Bronchial epithelial cell (primary cell): ENCODE measurements around the gene EYS. TPM values are rescaled to one million over a fixed set of nuclear protein-coding genes. Genes with fewer than 3 reads are reported as not detected.
"Not testable (repeated sequence)": the region's sequence is repeated elsewhere in the genome, so short reads cannot be mapped to it uniquely, and the experiment has no call there.

Experiments
- DNase-seq: peaks from one replicate; pipeline ENCODE4 v3.0.0-alpha.2; 2010; ENCODE audit warnings: low read depth
- FAIRE-seq: peaks from 2 replicates; lab custom pipeline; 2011; peaks lifted over from hg19 to GRCh38; lab: Jason Lieb, UNC
- H3K27me3 ChIP-seq: 2 replicates; pipeline ENCODE4 v1.5.1; 2011; ENCODE audit warnings: low read length; ENCODE audit not compliant: control insufficient read depth, insufficient read depth
- H3K36me3 ChIP-seq: 2 replicates; pipeline ENCODE4 v1.5.1; 2011; ENCODE audit warnings: low read length; ENCODE audit not compliant: control insufficient read depth, insufficient read depth
- H3K4me3 ChIP-seq: 2 replicates; pipeline ENCODE4 v1.5.1; 2011; ENCODE audit warnings: mild to moderate bottlenecking, low read depth, low read length, control low read depth
- total RNA-seq: library from RNA; depleted of rRNA; stranded (reverse); fragments of >200 nt; gene quantifications from 2 replicates; pipeline ENCODE4 v1.2.1, GENCODE V29; 2014
- TF ChIP-seq, protein P1 (sequence below): IDR thresholded peaks from 2 replicates; pipeline ENCODE4 v1.5.1; 2011; ENCODE audit warnings: mild to moderate bottlenecking, moderate library complexity, low read length, control low read depth, inconsistent platforms; ENCODE audit not compliant: insufficient read depth, severe bottlenecking

Gene EYS
- total RNA-seq, 1 donor from 2014 or later, result 0.53 TPM

DNA sequence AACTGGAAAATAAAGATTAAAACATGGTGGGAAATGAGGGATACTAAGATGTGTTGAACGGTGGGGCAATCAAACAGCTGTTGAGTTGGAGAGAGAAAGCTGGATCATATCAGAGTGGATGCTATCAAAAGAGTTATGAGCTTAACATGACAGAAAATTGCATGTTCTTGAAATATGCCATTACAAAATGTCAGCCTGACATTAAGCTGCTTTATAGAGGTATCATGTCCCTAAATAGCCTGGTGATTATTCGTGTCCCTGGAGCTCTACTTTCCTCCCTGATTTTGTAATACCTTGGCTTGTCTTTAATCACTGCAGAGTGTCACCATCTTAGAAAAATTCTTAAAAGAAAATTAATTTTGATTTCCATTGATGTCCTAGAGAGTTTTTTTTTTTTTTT, 1848.3 kb downstream of the EYS start:
- FAIRE-seq, result no peak
- no peak for DNase-seq
- no peaks in the 10 kb centered on the region for H3K36me3 ChIP-seq
- TF ChIP-seq, protein P1, sequence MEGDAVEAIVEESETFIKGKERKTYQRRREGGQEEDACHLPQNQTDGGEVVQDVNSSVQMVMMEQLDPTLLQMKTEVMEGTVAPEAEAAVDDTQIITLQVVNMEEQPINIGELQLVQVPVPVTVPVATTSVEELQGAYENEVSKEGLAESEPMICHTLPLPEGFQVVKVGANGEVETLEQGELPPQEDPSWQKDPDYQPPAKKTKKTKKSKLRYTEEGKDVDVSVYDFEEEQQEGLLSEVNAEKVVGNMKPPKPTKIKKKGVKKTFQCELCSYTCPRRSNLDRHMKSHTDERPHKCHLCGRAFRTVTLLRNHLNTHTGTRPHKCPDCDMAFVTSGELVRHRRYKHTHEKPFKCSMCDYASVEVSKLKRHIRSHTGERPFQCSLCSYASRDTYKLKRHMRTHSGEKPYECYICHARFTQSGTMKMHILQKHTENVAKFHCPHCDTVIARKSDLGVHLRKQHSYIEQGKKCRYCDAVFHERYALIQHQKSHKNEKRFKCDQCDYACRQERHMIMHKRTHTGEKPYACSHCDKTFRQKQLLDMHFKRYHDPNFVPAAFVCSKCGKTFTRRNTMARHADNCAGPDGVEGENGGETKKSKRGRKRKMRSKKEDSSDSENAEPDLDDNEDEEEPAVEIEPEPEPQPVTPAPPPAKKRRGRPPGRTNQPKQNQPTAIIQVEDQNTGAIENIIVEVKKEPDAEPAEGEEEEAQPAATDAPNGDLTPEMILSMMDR, result no peak
- no peaks in the 10 kb centered on the region for H3K27me3 ChIP-seq
- H3K4me3 ChIP-seq, result no peak overlapping the region

DNA sequence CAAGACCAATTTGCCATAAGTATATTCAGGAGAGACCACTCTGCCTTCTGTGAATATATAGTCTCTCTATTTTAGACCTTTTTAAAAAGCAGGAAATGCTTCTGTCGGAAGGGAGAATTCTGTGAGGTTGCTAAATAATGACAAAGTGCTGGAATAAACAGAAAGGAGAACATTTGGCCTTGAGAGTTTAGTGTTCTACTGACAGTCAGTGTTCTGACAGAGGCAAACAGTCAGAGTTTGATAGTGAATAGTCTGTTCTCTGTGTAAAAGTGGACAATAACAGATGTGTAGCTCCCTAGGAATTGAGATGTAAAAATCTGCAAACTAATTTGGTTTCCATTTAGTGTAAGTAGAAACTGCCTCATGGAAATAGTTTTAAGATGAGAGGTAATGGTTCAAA, 1850.8 kb downstream of the EYS start:
- TF ChIP-seq, protein P1, result no peak
- FAIRE-seq (no peak), DNase-seq (no peak)
- no peaks in the 10 kb centered on the region for H3K27me3 ChIP-seq
- H3K4me3 ChIP-seq, result no peak overlapping the region
- no peaks in the 10 kb centered on the region for H3K36me3 ChIP-seq

DNA sequence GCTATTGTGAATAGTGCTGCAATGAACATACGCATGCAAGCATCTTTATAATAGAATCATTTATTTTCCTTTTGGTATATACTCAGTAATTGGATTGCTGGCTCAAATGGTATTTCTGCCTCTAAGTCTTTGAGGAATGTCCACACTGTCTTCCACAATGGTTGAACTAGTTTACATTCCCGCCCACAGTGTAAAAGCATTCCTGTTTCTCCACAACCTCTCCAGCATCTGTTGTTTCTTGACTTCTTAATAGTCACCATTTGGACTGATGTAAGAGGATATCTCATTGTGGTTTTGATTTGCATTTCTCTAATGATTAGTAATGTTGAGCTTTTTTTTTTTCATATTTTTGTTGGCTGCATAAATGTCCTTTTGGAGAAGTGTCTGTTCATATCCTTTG, 1862.7 kb downstream of the EYS start:
- peak; percentile 71 for DNase-seq
- no peak overlapping the region for H3K4me3 ChIP-seq
- TF ChIP-seq, protein P1, result no peak
- no peaks in the 10 kb centered on the region for H3K27me3 ChIP-seq
- H3K36me3 ChIP-seq, result no peaks in the 10 kb centered on the region
- FAIRE-seq, result no peak

DNA sequence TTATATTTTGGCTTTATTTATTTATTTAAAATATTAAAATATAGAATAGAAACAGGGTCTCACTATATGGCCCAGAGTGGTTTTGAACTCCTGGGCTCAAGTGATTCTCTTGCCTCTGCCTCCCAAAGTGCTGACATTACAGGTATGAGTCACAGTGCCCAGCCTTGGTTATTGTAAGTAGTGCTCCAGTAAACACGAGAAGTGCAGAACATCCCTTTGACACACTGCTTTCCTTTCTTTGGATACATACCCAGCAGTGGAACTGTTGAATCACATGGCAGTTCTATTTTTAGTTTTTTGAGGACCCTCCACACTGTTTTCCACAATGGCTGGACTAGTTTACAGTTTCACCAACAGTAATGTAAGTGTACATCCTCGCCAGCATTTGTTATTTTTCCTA, 1867.5 kb downstream of the EYS start:
- H3K36me3 ChIP-seq, result no peaks in the 10 kb centered on the region
- DNase-seq (peak; percentile 10), FAIRE-seq (no peak)
- H3K4me3 ChIP-seq, result no peak overlapping the region
- H3K27me3 ChIP-seq, result no peaks in the 10 kb centered on the region
- TF ChIP-seq, protein P1, result no peak

DNA sequence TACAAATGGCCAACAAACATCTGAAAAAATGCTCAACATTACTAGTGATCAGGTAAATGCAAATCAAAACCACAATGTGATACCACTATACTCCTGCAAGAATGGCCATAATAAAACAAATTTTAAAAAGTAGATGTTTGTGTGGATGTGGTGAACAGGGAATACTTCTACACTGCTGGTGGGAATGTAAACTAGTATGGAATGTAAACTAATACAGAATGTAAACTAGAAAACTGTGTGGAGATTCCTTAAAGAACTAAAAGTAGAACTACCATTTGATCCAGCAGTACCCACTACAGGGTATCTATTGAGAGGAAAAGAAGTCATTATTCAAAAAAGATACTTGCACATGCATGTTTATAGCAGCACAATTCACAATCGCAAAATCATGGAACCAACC, 1878.3 kb downstream of the EYS start:
- FAIRE-seq, H3K27me3 ChIP-seq, H3K4me3 ChIP-seq, H3K36me3 ChIP-seq, DNase-seq: not testable (repeated sequence)

DNA sequence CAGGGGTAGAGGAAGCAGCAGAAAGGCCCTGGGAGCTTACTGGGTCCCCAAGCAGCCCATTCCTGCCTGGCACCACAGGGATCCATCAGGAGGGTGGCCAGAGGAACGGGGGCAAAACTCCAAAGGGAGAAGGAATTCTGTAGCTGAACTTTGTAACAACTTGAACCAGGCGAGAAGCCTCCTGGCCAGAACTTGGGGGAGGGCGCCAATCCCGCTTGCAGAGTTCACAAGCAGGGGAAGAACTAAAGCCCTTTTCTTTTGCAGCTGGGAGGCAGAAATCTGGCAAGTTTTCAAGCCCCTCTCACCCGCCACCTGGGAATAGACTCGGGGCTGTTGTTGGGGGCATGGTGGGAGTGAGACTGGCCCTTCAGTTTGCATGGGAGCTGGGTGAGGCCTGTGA, 1882.3 kb downstream of the EYS start:
- no peak for DNase-seq
- Histone ChIP-seq H3K4me3 (no peak overlapping the region), H3K36me3 (no peaks in the 10 kb centered on the region), H3K27me3 (no peaks in the 10 kb centered on the region)
- no peak for FAIRE-seq
- TF ChIP-seq, protein P1, result no peak
